Neural cell (in vitro differentiated cells): ENCODE data around the gene F5. TPM values are rescaled to one million over a fixed set of nuclear protein-coding genes. Genes with fewer than 3 reads are reported as not detected.

Experiments used
- H2AFZ ChIP-seq: fragments of 200-600, 300-800 bp; sonication (generic), shearing (Covaris generic); 2 replicates; pipeline ENCODE4 v1.6.0; 2014; ENCODE audit warnings: low read depth, mild to moderate bottlenecking, antibody characterized with exemption, low read length, moderate library complexity
- H3F3A ChIP-seq: fragments of 200-600 bp; shearing (Covaris generic); 2 replicates; pipeline ENCODE4 v1.6.1; 2016; ENCODE audit warnings: mild to moderate bottlenecking, moderate library complexity, mixed read lengths, antibody characterized with exemption, low read length; ENCODE audit not compliant: insufficient read depth, poor library complexity, severe bottlenecking
- H3K27ac ChIP-seq: fragments of 200-600, 300-800 bp; sonication (generic), shearing (Covaris generic); 2 replicates; pipeline ENCODE4 v1.5.1; 2014; ENCODE audit warnings: mild to moderate bottlenecking, low read length, moderate library complexity
- H3K27me3 ChIP-seq: fragments of 300-800, 200-600 bp; sonication (generic), shearing (Covaris generic); 2 replicates; pipeline ENCODE4 v1.6.0; 2014; ENCODE audit warnings: mild to moderate bottlenecking, low read depth, low read length, moderate library complexity; ENCODE audit not compliant: insufficient read depth
- H3K36me3 ChIP-seq: fragments of 300-800, 200-600 bp; sonication (generic), shearing (Covaris generic); 2 replicates; pipeline ENCODE4 v1.5.1; 2014; ENCODE audit warnings: mild to moderate bottlenecking, antibody characterized with exemption, low read length, moderate library complexity; ENCODE audit not compliant: insufficient read depth
- H3K4me2 ChIP-seq: fragments of 300-800, 200-600 bp; sonication (generic), shearing (Covaris generic); 2 replicates; pipeline ENCODE4 v1.6.0; 2014; ENCODE audit warnings: mild to moderate bottlenecking, low read length
- H3K4me3 ChIP-seq: fragments of 300-800, 200-600 bp; sonication (generic), shearing (Covaris generic); 2 replicates; pipeline ENCODE4 v1.5.1; 2014; ENCODE audit warnings: mild to moderate bottlenecking, low read length, moderate library complexity
- H3K79me2 ChIP-seq: fragments of 200-600 bp; shearing (Covaris generic); replicated peaks from 2 replicates; pipeline ENCODE4 v1.6.0; 2014; ENCODE audit warnings: mild to moderate bottlenecking, low read length, moderate library complexity; ENCODE audit not compliant: insufficient read depth
- H3K9ac ChIP-seq: fragments of 300-800, 200-600 bp; sonication (generic), shearing (Covaris generic); 2 replicates; pipeline ENCODE4 v1.6.1; 2016; ENCODE audit warnings: mild to moderate bottlenecking, low read length, mixed read lengths
- H3K9me2 ChIP-seq: fragments of 200-600 bp; shearing (Covaris generic); 2 replicates; pipeline ENCODE4 v1.6.1; 2016; ENCODE audit warnings: mild to moderate bottlenecking, low read length, mixed read lengths; ENCODE audit not compliant: insufficient read depth
- H3K9me3 ChIP-seq: fragments of 200-600, 300-800 bp; sonication (generic), shearing (Covaris generic); 2 replicates; pipeline ENCODE4 v1.6.1; 2016; ENCODE audit warnings: mild to moderate bottlenecking, mixed run types, low read length, moderate library complexity, mixed read lengths
- H4K20me1 ChIP-seq: fragments of 200-600 bp; shearing (Covaris generic); 2 replicates; pipeline ENCODE4 v1.6.1; 2016; ENCODE audit warnings: mild to moderate bottlenecking, mixed run types; ENCODE audit not compliant: insufficient read depth
- EP300 ChIP-seq: fragments of 450-650 bp; conservative IDR thresholded peaks from 2 replicates; pipeline ENCODE4 v1.6.1; 2014; ENCODE audit warnings: antibody characterized with exemption, mild to moderate bottlenecking, moderate library complexity; ENCODE audit not compliant: poor library complexity, severe bottlenecking
- EZH2 ChIP-seq: fragments of 200-600, 300-800 bp; shearing (Covaris generic), sonication (generic); IDR thresholded peaks from 2 replicates; pipeline ENCODE4 v1.6.1; 2014; ENCODE audit warnings: antibody characterized with exemption, low read length, borderline replicate concordance, mild to moderate bottlenecking; ENCODE audit not compliant: insufficient read depth, poor library complexity, severe bottlenecking
- MXI1 ChIP-seq: fragments of 450-650 bp; conservative IDR thresholded peaks from 2 replicates; pipeline ENCODE4 v1.6.1; 2014; ENCODE audit warnings: antibody characterized with exemption, mild to moderate bottlenecking; ENCODE audit not compliant: poor library complexity, severe bottlenecking
- POLR2AphosphoS5 ChIP-seq: IDR thresholded peaks from 2 replicates; pipeline ENCODE4 v1.6.1; 2012
- RAD21 ChIP-seq: fragments of 450-650 bp; conservative IDR thresholded peaks from 2 replicates; pipeline ENCODE4 v1.6.1; 2014; ENCODE audit warnings: antibody characterized with exemption, mild to moderate bottlenecking, moderate library complexity
- SMC3 ChIP-seq: fragments of 450-650 bp; conservative IDR thresholded peaks from 2 replicates; pipeline ENCODE4 v1.6.1; 2014; ENCODE audit warnings: antibody characterized with exemption, mild to moderate bottlenecking, moderate library complexity; ENCODE audit not compliant: poor library complexity
- TAF1 ChIP-seq: IDR thresholded peaks from 2 replicates; pipeline ENCODE4 v1.6.1; 2012; ENCODE audit warnings: low read depth
- polyA plus RNA-seq: library from polyadenylated mRNA; depleted of rRNA; stranded (reverse); fragments of >200 nt; gene quantifications from 2 replicates; pipeline ENCODE4 v1.2.3, GENCODE V29; 2014
- TF ChIP-seq, protein P1 (sequence below): IDR thresholded peaks from 2 replicates; pipeline ENCODE4 v1.6.1; 2012; ENCODE audit warnings: borderline replicate concordance
- TF ChIP-seq, protein P2 (sequence below): fragments of 450-650 bp; IDR thresholded peaks from 2 replicates; pipeline ENCODE4 v1.5.1; 2014; ENCODE audit warnings: antibody characterized with exemption, mild to moderate bottlenecking, moderate library complexity; ENCODE audit not compliant: poor library complexity, severe bottlenecking

The F5 gene
- polyA plus RNA-seq, 1 donor from 2014 or later, result not detected

DNA sequence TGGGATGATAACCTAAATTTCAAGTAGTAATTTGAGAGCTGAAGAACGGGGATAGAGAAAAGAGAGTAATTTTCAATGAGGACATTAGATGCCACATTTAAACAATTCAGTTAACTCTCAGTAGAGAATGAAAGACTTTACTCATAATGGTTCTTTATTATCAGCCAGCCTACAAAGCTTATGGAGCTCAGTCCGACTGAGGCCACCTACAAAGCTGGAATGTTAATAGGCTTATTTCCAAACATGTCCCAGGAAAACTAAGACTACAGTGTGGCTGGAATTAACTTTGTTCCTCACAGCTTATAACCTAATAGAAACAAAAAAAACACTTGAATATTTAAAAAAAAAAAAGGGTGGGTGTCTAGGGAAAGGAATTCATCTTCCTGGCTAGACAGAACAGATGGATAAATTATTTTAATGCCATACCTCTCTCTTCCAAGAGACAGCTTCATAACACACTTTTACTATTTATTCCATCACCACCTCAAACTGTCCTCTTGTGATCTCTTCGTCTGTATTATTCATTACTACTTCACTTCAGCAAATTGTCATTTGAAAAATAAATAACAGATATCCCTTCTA, 110.4 kb downstream of the F5 start:
- no peaks in the 10 kb centered on the region for H4K20me1 ChIP-seq
- H2AFZ ChIP-seq, result no peak overlapping the region
- no peak overlapping the region for H3K4me2 ChIP-seq
- no peak overlapping the region for H3K27ac ChIP-seq
- no peaks in the 10 kb centered on the region for H3K79me2 ChIP-seq
- H3K9me3 ChIP-seq, result no peaks in the 10 kb centered on the region
- no peaks in the 10 kb centered on the region for H3K9me2 ChIP-seq
- no peak overlapping the region for H3K4me3 ChIP-seq
- TF ChIP-seq, protein P1, sequence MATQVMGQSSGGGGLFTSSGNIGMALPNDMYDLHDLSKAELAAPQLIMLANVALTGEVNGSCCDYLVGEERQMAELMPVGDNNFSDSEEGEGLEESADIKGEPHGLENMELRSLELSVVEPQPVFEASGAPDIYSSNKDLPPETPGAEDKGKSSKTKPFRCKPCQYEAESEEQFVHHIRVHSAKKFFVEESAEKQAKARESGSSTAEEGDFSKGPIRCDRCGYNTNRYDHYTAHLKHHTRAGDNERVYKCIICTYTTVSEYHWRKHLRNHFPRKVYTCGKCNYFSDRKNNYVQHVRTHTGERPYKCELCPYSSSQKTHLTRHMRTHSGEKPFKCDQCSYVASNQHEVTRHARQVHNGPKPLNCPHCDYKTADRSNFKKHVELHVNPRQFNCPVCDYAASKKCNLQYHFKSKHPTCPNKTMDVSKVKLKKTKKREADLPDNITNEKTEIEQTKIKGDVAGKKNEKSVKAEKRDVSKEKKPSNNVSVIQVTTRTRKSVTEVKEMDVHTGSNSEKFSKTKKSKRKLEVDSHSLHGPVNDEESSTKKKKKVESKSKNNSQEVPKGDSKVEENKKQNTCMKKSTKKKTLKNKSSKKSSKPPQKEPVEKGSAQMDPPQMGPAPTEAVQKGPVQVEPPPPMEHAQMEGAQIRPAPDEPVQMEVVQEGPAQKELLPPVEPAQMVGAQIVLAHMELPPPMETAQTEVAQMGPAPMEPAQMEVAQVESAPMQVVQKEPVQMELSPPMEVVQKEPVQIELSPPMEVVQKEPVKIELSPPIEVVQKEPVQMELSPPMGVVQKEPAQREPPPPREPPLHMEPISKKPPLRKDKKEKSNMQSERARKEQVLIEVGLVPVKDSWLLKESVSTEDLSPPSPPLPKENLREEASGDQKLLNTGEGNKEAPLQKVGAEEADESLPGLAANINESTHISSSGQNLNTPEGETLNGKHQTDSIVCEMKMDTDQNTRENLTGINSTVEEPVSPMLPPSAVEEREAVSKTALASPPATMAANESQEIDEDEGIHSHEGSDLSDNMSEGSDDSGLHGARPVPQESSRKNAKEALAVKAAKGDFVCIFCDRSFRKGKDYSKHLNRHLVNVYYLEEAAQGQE, result no peak
- TF ChIP-seq MXI1, result no peak
- TF ChIP-seq SMC3, result no peak
- no peak for TF ChIP-seq EZH2
- TF ChIP-seq RAD21, result no peak
- TF ChIP-seq TAF1, result no peak
- TF ChIP-seq, protein P2, sequence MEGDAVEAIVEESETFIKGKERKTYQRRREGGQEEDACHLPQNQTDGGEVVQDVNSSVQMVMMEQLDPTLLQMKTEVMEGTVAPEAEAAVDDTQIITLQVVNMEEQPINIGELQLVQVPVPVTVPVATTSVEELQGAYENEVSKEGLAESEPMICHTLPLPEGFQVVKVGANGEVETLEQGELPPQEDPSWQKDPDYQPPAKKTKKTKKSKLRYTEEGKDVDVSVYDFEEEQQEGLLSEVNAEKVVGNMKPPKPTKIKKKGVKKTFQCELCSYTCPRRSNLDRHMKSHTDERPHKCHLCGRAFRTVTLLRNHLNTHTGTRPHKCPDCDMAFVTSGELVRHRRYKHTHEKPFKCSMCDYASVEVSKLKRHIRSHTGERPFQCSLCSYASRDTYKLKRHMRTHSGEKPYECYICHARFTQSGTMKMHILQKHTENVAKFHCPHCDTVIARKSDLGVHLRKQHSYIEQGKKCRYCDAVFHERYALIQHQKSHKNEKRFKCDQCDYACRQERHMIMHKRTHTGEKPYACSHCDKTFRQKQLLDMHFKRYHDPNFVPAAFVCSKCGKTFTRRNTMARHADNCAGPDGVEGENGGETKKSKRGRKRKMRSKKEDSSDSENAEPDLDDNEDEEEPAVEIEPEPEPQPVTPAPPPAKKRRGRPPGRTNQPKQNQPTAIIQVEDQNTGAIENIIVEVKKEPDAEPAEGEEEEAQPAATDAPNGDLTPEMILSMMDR, result no peak
- no peak for TF ChIP-seq POLR2AphosphoS5
- TF ChIP-seq EP300, result no peak
- no peaks in the 10 kb centered on the region for H3F3A ChIP-seq
- no peaks in the 10 kb centered on the region for H3K27me3 ChIP-seq
- H3K9ac ChIP-seq, result no peak overlapping the region
- H3K36me3 ChIP-seq, result peaks cover 7% of the 10 kb centered on the region

DNA sequence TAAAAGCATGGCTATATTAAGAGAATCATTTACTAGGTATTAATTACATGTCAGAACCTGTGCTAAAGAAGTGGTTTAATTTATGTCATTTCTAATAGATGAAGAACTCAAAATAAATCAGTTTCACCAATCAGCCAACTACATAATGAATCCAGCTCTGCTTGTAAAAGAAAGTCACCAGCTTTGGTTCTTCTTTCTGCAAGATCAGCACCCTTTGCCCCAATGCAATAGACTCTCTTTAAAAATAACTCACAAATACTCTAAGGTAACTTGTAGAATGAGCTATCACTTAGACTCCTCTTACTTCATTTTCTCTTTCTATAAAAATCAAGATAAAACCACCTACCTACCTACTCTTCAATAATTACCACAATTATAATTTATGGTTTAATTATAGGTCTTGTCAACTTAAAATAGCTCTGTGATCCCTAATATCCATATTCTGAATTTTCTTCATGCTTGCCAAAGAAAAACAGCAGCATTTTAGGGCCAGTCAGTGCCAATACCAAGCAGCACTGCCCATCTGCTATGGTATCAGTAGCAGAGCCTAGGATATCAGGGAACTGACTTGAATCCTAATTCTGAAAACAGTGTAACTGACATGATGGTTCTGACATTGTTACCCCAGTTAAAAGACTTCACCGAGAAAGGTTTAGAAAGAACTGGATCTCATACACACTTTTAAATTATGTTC, 111.8 kb downstream of the F5 start:
- H3K27me3 ChIP-seq, result no peaks in the 10 kb centered on the region
- H3K9me2 ChIP-seq, result no peaks in the 10 kb centered on the region
- H3K9me3 ChIP-seq, result no peaks in the 10 kb centered on the region
- H3K9ac ChIP-seq, result no peak overlapping the region
- no peak overlapping the region for H3K4me3 ChIP-seq
- H3K36me3 ChIP-seq, result peaks cover 7% of the 10 kb centered on the region
- no peak for TF ChIP-seq EZH2
- no peak for TF ChIP-seq RAD21
- TF ChIP-seq, protein P2, result no peak
- TF ChIP-seq, protein P1, result no peak
- no peak for TF ChIP-seq TAF1
- no peak for TF ChIP-seq POLR2AphosphoS5
- no peak for TF ChIP-seq MXI1
- no peak for TF ChIP-seq EP300
- no peak for TF ChIP-seq SMC3
- no peak overlapping the region for H3K4me2 ChIP-seq
- H3K79me2 ChIP-seq, result no peaks in the 10 kb centered on the region
- no peak overlapping the region for H3K27ac ChIP-seq
- H2AFZ ChIP-seq, result no peak overlapping the region
- no peaks in the 10 kb centered on the region for H4K20me1 ChIP-seq
- H3F3A ChIP-seq, result no peaks in the 10 kb centered on the region
